GM12874 (cell line): ENCODE measurements around the gene PLXNB2.

Experiments
- CTCF ChIP-seq: IDR thresholded peaks from 2 replicates; pipeline ENCODE4 v1.5.1; 2011; ENCODE audit warnings: low read depth, mild to moderate bottlenecking, control low read depth, low read length, moderate library complexity; ENCODE audit not compliant: insufficient read depth

Gene PLXNB2

GRCh38 chr22:50313021-50313420 is 5.6 kb upstream of the PLXNB2 start:
- no peak for TF ChIP-seq CTCF

DNA sequence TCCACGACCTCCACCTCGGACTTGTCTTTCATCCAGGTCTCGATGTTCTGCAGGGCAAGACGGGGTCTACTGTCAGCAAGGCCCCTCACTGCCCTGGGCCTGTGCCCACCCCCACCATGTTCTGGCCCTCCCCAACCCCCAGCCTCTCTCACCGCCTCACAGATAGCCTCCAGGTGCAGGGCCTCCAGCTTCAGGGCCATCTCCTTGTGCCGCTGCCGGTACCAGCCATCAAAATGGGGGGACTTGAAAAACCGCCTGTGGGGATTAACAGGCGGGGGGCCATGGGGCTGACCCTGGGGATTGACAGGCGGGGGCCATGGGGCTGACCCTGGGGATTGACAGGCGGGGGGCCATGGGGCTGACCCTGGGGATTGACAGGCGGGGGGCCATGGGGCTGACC is 4.9 kb upstream of the PLXNB2 start:
- no peak for TF ChIP-seq CTCF

DNA sequence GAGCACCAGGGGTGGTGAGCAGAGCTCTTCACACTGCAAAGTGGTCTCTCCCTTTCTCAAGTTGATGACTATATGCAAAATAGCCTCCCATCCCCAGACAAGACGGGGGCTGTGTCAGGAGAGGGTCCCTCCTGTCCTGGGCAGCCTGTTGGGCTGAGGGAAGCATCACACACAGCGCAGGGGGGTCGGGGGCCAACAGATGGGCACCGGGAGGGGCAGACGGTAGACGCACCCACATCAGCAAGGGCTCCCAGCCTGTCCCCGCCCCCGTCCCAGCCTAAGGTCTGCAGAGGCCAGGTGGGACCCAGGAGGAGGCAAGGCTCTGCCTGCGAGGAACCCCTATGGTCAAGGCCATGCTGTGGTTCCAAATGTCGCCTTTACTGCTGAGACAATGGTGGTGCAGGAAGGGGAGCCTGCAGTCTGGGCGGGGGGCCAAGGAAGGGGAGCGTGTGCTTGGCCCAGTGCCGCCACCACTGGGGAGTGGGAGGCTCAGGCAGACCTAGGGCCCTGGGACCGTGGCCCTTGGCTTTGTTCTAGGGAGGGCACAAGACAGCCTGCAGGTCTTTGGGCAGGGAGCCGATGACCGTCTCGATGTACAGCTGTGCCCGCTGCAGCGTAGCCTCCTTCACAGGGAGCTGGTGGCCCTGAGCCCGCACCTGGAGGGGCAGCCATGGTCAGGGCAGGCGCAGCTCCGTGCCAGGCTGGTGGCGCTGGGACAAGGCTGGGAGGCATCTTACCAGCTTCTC is 4.3 kb upstream of the PLXNB2 start:
- no peak for TF ChIP-seq CTCF

GRCh38 chr22:50310949-50311444 is 3.6 kb upstream of the PLXNB2 start:
- TF ChIP-seq CTCF, result no peak

GRCh38 chr22:50310031-50310722 is 2.7 kb upstream of the PLXNB2 start:
- no peak for TF ChIP-seq CTCF

- no peak for TF ChIP-seq CTCF
Measured at GRCh38 chr22:50309601-50309991, 2.1 kb upstream of the PLXNB2 start.

GRCh38 chr22:50308986-50309600 is 1.6 kb upstream of the PLXNB2 start:
- no peak for TF ChIP-seq CTCF
